SK-N-MC (cell line): ENCODE data around the gene GOLGA6A.

Experiments used
- DNase-seq: peaks from one replicate; pipeline ENCODE4 v3.0.0-alpha.2; 2011; ENCODE audit warnings: low read depth, low spot score
- H3K27ac ChIP-seq: fragments of 200-600 bp; sonication (generic); 2 replicates; pipeline ENCODE4 v1.5.1; 2016; ENCODE audit warnings: mixed run types
- H3K36me3 ChIP-seq: fragments of 200-600 bp; sonication (generic); 2 replicates; pipeline ENCODE4 v1.6.1; 2017; ENCODE audit warnings: antibody characterized with exemption, low read length, mixed read lengths; ENCODE audit not compliant: insufficient read depth
- H3K4me3 ChIP-seq: fragments of 200-600 bp; sonication (generic); 2 replicates; pipeline ENCODE4 v1.5.1; 2016
- H3K9ac ChIP-seq: fragments of 200-600 bp; sonication (generic); 2 replicates; pipeline ENCODE4 v1.8.0; 2017; ENCODE audit warnings: mixed run types, mixed read lengths; ENCODE audit not compliant: insufficient read length
- H3K9me3 ChIP-seq: fragments of 200-600 bp; sonication (generic); 2 replicates; pipeline ENCODE4 v1.6.1; 2017; ENCODE audit warnings: low read depth, mild to moderate bottlenecking, antibody characterized with exemption, low read length, moderate library complexity, mixed read lengths
- EZH2 ChIP-seq: fragments of 200-600 bp; sonication (generic); IDR thresholded peaks from one replicate; pipeline ENCODE4 v1.6.1; 2017; ENCODE audit warnings: antibody characterized with exemption
- FOXP2 ChIP-seq: optimal IDR thresholded peaks from 2 replicates; pipeline ENCODE3; 2011; ENCODE audit warnings: mild to moderate bottlenecking, moderate library complexity; ENCODE audit not compliant: insufficient read depth; ENCODE audit errors: extremely low read length, control extremely low read depth
- POLR2AphosphoS5 ChIP-seq: IDR thresholded peaks from 2 replicates; pipeline ENCODE4 v1.6.1; 2012; ENCODE audit warnings: mild to moderate bottlenecking, low read depth, low read length, borderline replicate concordance

GOLGA6A gene

GRCh38 chr15:74039656-74040010 is 42.7 kb downstream of the GOLGA6A start:
- no peak for TF ChIP-seq FOXP2
- no peak for TF ChIP-seq POLR2AphosphoS5
- TF ChIP-seq EZH2: no peak
- H3K9ac ChIP-seq: no peak overlapping the region
- no peak overlapping the region for H3K4me3 ChIP-seq
- no peak overlapping the region for H3K27ac ChIP-seq
- no peaks in the 10 kb centered on the region for H3K36me3 ChIP-seq
- no peak for DNase-seq
- no peaks in the 10 kb centered on the region for H3K9me3 ChIP-seq

GRCh38 chr15:74038707-74039655 is 43.4 kb downstream of the GOLGA6A start:
- H3K27ac ChIP-seq: no peak overlapping the region
- TF ChIP-seq POLR2AphosphoS5: no peak
- no peak for TF ChIP-seq EZH2
- no peak for TF ChIP-seq FOXP2
- H3K9ac ChIP-seq: no peak overlapping the region
- DNase-seq: no peak
- H3K9me3 ChIP-seq: no peaks in the 10 kb centered on the region
- no peaks in the 10 kb centered on the region for H3K36me3 ChIP-seq
- no peak overlapping the region for H3K4me3 ChIP-seq

DNA sequence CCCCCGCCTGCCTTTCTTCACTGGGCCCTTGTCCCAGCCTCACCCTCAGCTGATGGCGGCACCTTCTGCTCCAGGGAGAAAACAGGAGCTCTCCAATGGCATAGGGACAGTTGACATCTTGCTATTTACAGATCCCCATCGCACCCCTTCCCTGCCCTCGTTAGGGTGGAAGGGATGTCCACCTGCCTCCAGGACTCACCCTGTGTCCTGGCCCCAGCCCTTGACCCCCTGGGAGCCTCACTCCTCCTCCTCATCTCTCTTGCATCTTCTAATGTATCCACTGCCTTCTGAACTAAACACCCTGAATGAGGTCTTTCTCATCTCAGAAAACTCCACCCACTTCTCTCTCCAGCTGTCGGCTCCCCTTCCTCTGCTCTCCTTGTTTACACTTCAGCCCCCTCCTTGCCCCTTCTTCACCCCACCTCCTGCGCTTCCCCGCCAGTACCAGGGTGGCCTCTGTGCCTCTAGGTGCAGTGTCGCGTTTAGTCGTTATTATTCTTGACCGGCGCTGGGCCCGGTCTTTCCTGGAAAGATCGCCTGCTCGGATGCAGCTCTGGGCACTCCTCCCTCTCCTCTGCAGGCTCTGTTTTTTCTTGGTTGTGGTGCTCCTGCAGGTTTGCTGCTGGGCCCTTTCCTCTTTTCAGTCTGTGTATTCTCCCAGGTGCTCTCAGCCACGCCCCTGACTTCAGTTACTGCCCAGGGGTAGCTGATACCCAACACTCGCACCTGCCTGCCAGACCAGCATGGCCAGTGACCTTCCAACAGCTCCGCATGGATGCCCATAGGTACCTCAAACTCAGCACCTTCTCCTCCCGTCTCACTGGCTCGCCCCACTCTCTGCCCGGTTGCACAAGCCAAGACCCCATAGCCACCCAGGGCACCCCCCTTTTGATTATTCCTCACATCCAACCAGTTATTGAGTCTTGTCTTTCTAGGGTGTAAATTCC is 44.9 kb downstream of the GOLGA6A start:
- no peaks in the 10 kb centered on the region for H3K9me3 ChIP-seq
- H3K36me3 ChIP-seq: no peaks in the 10 kb centered on the region

GRCh38 chr15:74036271-74037170 is 45.8 kb downstream of the GOLGA6A start:
- H3K9ac ChIP-seq: no peak overlapping the region
- no peak for DNase-seq
- H3K36me3 ChIP-seq: no peaks in the 10 kb centered on the region
- no peak for TF ChIP-seq FOXP2
- TF ChIP-seq EZH2: no peak
- no peak for TF ChIP-seq POLR2AphosphoS5
- no peaks in the 10 kb centered on the region for H3K9me3 ChIP-seq
- H3K4me3 ChIP-seq: no peak overlapping the region
- no peak overlapping the region for H3K27ac ChIP-seq

More for the DNA sequence above, 44.9 kb downstream of the GOLGA6A start:
- Histone ChIP-seq H3K4me3 (no peak overlapping the region), H3K9ac (no peak overlapping the region), H3K27ac (no peak overlapping the region)
- DNase-seq: no peak
- TF ChIP-seq POLR2AphosphoS5 (no peak), FOXP2 (no peak), EZH2 (no peak)

- Histone ChIP-seq H3K27ac (no peak overlapping the region), H3K9me3 (no peaks in the 10 kb centered on the region), H3K4me3 (no peak overlapping the region), H3K36me3 (no peaks in the 10 kb centered on the region), H3K9ac (no peak overlapping the region)
- TF ChIP-seq FOXP2: no peak
- no peak for TF ChIP-seq POLR2AphosphoS5
- TF ChIP-seq EZH2: no peak
- DNase-seq: no peak
Measured at GRCh38 chr15:74035121-74036017, 47.0 kb downstream of the GOLGA6A start.

DNA sequence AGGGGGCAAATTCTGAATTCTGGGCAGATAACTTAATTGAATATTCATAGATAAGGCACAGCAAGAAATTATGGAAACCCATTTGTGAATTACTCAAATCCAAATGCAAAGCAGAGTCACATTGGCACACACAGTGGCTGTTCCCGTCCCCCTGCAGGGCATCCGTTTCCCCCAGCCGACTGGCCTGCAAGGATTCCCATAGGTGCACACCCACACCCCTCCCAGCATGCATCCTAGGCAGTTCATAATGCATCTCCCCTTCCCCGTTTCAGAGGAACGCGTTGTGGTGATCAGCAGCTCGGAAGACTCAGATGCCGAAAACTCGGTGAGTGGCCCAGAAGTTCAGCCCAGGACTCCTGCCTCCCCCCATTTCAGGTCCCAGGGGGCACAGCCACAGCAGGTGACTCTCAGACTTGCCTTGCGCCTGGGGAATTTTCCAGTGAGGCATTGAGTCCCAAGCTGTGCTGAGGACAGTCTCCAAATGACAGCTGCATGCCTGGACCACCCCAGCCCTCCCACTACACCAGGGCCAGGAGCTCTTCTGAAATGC is 48.1 kb downstream of the GOLGA6A start:
- TF ChIP-seq POLR2AphosphoS5 (no peak), EZH2 (no peak), FOXP2 (no peak)
- H3K27ac ChIP-seq: no peak overlapping the region
- H3K4me3 ChIP-seq: no peak overlapping the region
- DNase-seq: no peak
- no peaks in the 10 kb centered on the region for H3K36me3 ChIP-seq
- H3K9me3 ChIP-seq: no peaks in the 10 kb centered on the region
- H3K9ac ChIP-seq: no peak overlapping the region
